ENCODE data around the gene YARS2.

GRCh38 chr12:32737715-32738114 is 18.0 kb downstream of the YARS2 start:
- TF ChIP-seq CTCF (IDR thresholded peaks at IDR 0.05) (no peak), POLR2A (IDR thresholded peaks at IDR 0.05) (no peak)

Measured in adrenal gland (tissue), 5 donors.